GM23338 (cell line): ENCODE measurements around the gene NTM.

Experiments
- CREB1 ChIP-seq: fragments of 250-450 bp; sonication (Bioruptor Pico); IDR thresholded peaks from 2 replicates; pipeline ENCODE4 v1.5.0; 2020; ENCODE audit warnings: low read depth, mild to moderate bottlenecking, moderate library complexity
- CTCF ChIP-seq, 2 experiments: fragments of 200-600 bp in 1 of 2; sonication (generic) in 1 of 2; conservative IDR thresholded peaks; 2 replicates each; pipeline versions ENCODE4 v1.5.1 to v1.6.1; 2016 to 2017; ENCODE audit warnings: antibody characterized with exemption in 2 of 2, low read depth in 2 of 2, mild to moderate bottlenecking in 2 of 2, moderate library complexity in 1 of 2
- EZH2 ChIP-seq: fragments of 200-600 bp; sonication (generic); IDR thresholded peaks from one replicate; pipeline ENCODE4 v1.8.0; 2017; ENCODE audit warnings: antibody characterized with exemption, mild to moderate bottlenecking, low read depth; ENCODE audit not compliant: unreplicated experiment
- POLR2AphosphoS5 ChIP-seq: IDR thresholded peaks from 2 replicates; pipeline ENCODE4 v1.6.1; 2016; ENCODE audit warnings: antibody characterized with exemption, low read depth
- ZNF462 ChIP-seq: fragments of 250-450 bp; sonication (Bioruptor Pico); IDR thresholded peaks from 2 replicates; pipeline ENCODE4 v1.5.0; 2020; ENCODE audit warnings: mild to moderate bottlenecking, moderate library complexity

GRCh38 chr11:131373756-131374155 is 3.3 kb downstream of the NTM start:
- TF ChIP-seq CTCF (conservative IDR thresholded peaks at IDR 0.05; ENCODE audit: low read depth in 2 of 2) (no peak), POLR2AphosphoS5 (no peak), EZH2 (no peak), ZNF462 (CRISPR knock-in tag) (no peak), CREB1 (CRISPR knock-in tag) (no peak)
